GM23248 (cell line): ENCODE measurements around the gene LCN12. TPM values are rescaled to one million over a fixed set of nuclear protein-coding genes. Genes with fewer than 3 reads are reported as not detected.

Experiments
- DNase-seq: peaks from one replicate; pipeline ENCODE4 v3.0.0-alpha.2; 2015
- H2AFZ ChIP-seq: fragments of 200-600 bp; sonication (generic); 2 replicates; pipeline ENCODE4 v1.6.1; 2016; ENCODE audit warnings: antibody characterized with exemption
- H3F3A ChIP-seq: fragments of 200-600 bp; sonication (generic); 2 replicates; pipeline ENCODE4 v1.6.1; 2016; ENCODE audit warnings: mild to moderate bottlenecking, antibody characterized with exemption, mixed run types; ENCODE audit not compliant: insufficient read depth
- H3K27ac ChIP-seq: fragments of 200-600 bp; sonication (generic); 2 replicates; pipeline ENCODE4 v1.5.1; 2016; ENCODE audit warnings: mild to moderate bottlenecking
- H3K27me3 ChIP-seq: fragments of 200-600 bp; sonication (generic); replicated peaks from 2 replicates; pipeline ENCODE4 v1.6.1; 2016; ENCODE audit warnings: mild to moderate bottlenecking; ENCODE audit not compliant: insufficient read depth
- H3K36me3 ChIP-seq: fragments of 200-600 bp; sonication (generic); 2 replicates; pipeline ENCODE4 v1.6.1; 2016; ENCODE audit warnings: low read depth, mild to moderate bottlenecking
- H3K4me1 ChIP-seq: fragments of 200-600 bp; sonication (generic); 2 replicates; pipeline ENCODE4 v1.6.1; 2016; ENCODE audit warnings: mild to moderate bottlenecking; ENCODE audit not compliant: insufficient read depth
- H3K4me2 ChIP-seq: fragments of 200-600 bp; sonication (generic); one replicate; pipeline ENCODE4 v1.6.1; 2016; ENCODE audit warnings: mild to moderate bottlenecking; ENCODE audit not compliant: unreplicated experiment
- H3K4me3 ChIP-seq: fragments of 200-600 bp; sonication (generic); 2 replicates; pipeline ENCODE4 v1.5.1; 2016; ENCODE audit warnings: mild to moderate bottlenecking
- H3K79me2 ChIP-seq: fragments of 200-600 bp; sonication (generic); 2 replicates; pipeline ENCODE4 v1.6.1; 2016; ENCODE audit warnings: mild to moderate bottlenecking; ENCODE audit not compliant: insufficient read depth
- H3K9ac ChIP-seq: fragments of 200-600 bp; sonication (generic); 2 replicates; pipeline ENCODE4 v1.6.1; 2016; ENCODE audit warnings: mild to moderate bottlenecking
- H3K9me2 ChIP-seq: fragments of 200-600 bp; sonication (generic); 2 replicates; pipeline ENCODE4 v1.6.1; 2016; ENCODE audit warnings: mixed run types, mild to moderate bottlenecking, moderate library complexity; ENCODE audit not compliant: insufficient read depth
- H3K9me3 ChIP-seq: fragments of 200-600 bp; sonication (generic); one replicate; pipeline ENCODE4 v1.6.1; 2017; ENCODE audit warnings: low read depth
- H4K20me1 ChIP-seq: fragments of 200-600 bp; sonication (generic); 2 replicates; pipeline ENCODE4 v1.6.0; 2016; ENCODE audit not compliant: insufficient read depth
- EZH2 ChIP-seq: fragments of 200-600 bp; sonication (generic); IDR thresholded peaks from 2 replicates; pipeline ENCODE4 v1.6.1; 2018; ENCODE audit warnings: antibody characterized with exemption, mild to moderate bottlenecking; ENCODE audit not compliant: insufficient read depth, poor library complexity, severe bottlenecking
- EZH2phosphoT487 ChIP-seq: fragments of 200-600 bp; sonication (generic); IDR thresholded peaks from 2 replicates; pipeline ENCODE4 v1.6.1; 2018; ENCODE audit warnings: antibody characterized with exemption, moderate library complexity, mild to moderate bottlenecking, low read depth; ENCODE audit not compliant: insufficient read depth
- WGBS, 2 experiments: methylation state at CpG; one replicate each; pipeline ENCODE4 v1.1.6; 2015 to 2017; ENCODE audit warnings: low lambda C conversion rate in 2 of 2, low coverage in 1 of 2; ENCODE audit errors: missing lambda C conversion rate in 2 of 2; 5-methylcytosine and 5-hydroxymethylcytosine counted together
- in situ Hi-C: fragments of 300-500 bp; cut with MboI; formaldehyde crosslinking; loops from 2 replicates; pipeline ENCODE4 v1.15.0; 2020
- polyA plus RNA-seq: library from polyadenylated mRNA; unstranded; fragments of >200 nt; fragmentation: Nextera tagmentation; extraction: Ambion mirVana; gene quantifications from 2 replicates; pipeline ENCODE4 v1.2.1, GENCODE V29; 2016
- total RNA-seq: library from RNA; depleted of rRNA; stranded (reverse); fragments of >200 nt; shearing (Covaris generic); gene quantifications from 2 replicates; pipeline ENCODE4 v1.2.3, GENCODE V29; 2014

LCN12 gene
- total and polyA plus RNA-seq, 2 experiments from 2014 or later, result not detected

- H3K4me3 ChIP-seq, result no peak overlapping the region
- H3K9me3 ChIP-seq, result no peaks in the 10 kb centered on the region
- H3K4me2 ChIP-seq, result no peak overlapping the region
- no peaks in the 10 kb centered on the region for H4K20me1 ChIP-seq
- no peaks in the 10 kb centered on the region for H3K27me3 ChIP-seq
- no peaks in the 10 kb centered on the region for H3K36me3 ChIP-seq
- H3K9ac ChIP-seq, result peak overlapping the region; percentile 31
- H2AFZ ChIP-seq, result 0 out of 2 replicates have a peak overlapping the region, but pooled peaks have one; percentile 23
- H3K79me2 ChIP-seq, result peaks cover 10% of the 10 kb centered on the region
- in situ Hi-C loops, result no loop called here
- no peaks in the 10 kb centered on the region for H3K9me2 ChIP-seq
- WGBS, 2 experiments, result 21% methylated on average over 15 of the region's 15 CpGs
- TF ChIP-seq EZH2phosphoT487 (no peak), EZH2 (no peak)
- no peaks in the 10 kb centered on the region for H3F3A ChIP-seq
- no peaks in the 10 kb centered on the region for H3K4me1 ChIP-seq
- peak; percentile 75 for DNase-seq
- H3K27ac ChIP-seq, result peak overlapping the region; percentile 50
Observed at GRCh38 chr9:136947955-136948510, 4.0 kb upstream of the LCN12 start.

GRCh38 chr9:136949239-136949816, 2.7 kb upstream of the LCN12 start:
- TF ChIP-seq EZH2phosphoT487, result no peak
- TF ChIP-seq EZH2, result no peak
- WGBS, 2 experiments, result 20 to 32% methylated on average over 13 to 22 of the region's 22 CpGs
- H3K27me3 ChIP-seq, result no peaks in the 10 kb centered on the region; the same call in 1 of the 2 replicates
- H3K4me1 ChIP-seq, result no peaks in the 10 kb centered on the region
- peak overlapping the region; percentile 48 for H3K4me2 ChIP-seq
- peak overlapping the region; percentile 56 for H2AFZ ChIP-seq
- peak overlapping the region; percentile 55 for H3K4me3 ChIP-seq
- H3K27ac ChIP-seq, result no peak overlapping the region
- H3K36me3 ChIP-seq, result no peaks in the 10 kb centered on the region
- no peaks in the 10 kb centered on the region for H4K20me1 ChIP-seq
- no peak for DNase-seq
- no peaks in the 10 kb centered on the region for H3K9me2 ChIP-seq
- in situ Hi-C loops, result no loop called here
- no peaks in the 10 kb centered on the region for H3K79me2 ChIP-seq
- no peaks in the 10 kb centered on the region for H3F3A ChIP-seq
- no peaks in the 10 kb centered on the region for H3K9me3 ChIP-seq
- H3K9ac ChIP-seq, result no peak overlapping the region; the same call in 1 of the 2 replicates

GRCh38 chr9:136949817-136950655, 2.0 kb upstream of the LCN12 start:
- Histone ChIP-seq H3K4me3 (peak overlapping the region; percentile 55), H3K4me1 (no peaks in the 10 kb centered on the region), H3K9ac (no peak overlapping the region; the same call in 1 of the 2 replicates), H3K27ac (no peak overlapping the region), H3K27me3 (no peaks in the 10 kb centered on the region; the same call in 1 of the 2 replicates), H3K9me3 (no peaks in the 10 kb centered on the region), H3K79me2 (no peaks in the 10 kb centered on the region), H3F3A (no peaks in the 10 kb centered on the region), H3K4me2 (peak overlapping the region; percentile 48), H4K20me1 (no peaks in the 10 kb centered on the region), H3K9me2 (no peaks in the 10 kb centered on the region), H3K36me3 (no peaks in the 10 kb centered on the region), H2AFZ (peak overlapping the region; percentile 56)
- 7% methylated on average over 34 to 51 of the region's 63 CpGs for WGBS, 2 experiments
- TF ChIP-seq EZH2phosphoT487 (no peak), EZH2 (no peak)
- in situ Hi-C loops, result no loop called here
- peak; percentile 83 for DNase-seq

DNA sequence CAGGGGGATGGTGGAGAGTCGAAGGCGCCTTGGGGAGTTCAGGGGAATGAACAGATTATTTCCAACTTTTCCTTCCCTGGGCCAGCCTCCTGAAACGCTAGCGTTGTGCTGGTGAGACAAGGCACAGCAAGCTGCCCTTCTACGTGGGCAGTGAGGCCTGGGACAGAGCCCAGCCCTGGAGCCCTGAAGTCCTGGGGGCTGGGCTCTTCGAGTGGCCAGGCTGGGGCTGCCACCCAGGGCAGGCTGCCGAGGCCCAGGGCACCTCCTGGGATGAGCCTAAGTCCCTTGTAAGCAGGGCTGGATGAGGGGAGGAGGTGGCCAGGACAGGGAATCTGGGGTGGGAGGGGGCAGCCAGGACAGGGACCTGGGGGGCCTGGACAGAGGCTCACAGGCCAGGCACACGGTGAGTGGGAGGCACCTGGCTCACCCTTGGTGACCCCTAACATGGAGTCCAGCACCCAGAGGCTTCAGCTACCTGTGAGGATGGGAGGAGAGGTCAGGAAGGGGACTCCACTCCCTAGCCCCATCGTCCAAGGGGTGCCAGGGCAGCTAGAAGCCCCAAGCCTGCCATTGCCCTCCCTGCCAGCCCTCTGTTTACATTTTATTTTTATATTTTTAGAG, 1.3 kb upstream of the LCN12 start:
- 44 to 54% methylated on average over 9 of the region's 9 CpGs for WGBS, 2 experiments
- Histone ChIP-seq H4K20me1 (no peaks in the 10 kb centered on the region), H3K4me1 (no peaks in the 10 kb centered on the region), H3K4me3 (no peak overlapping the region), H3K9ac (no peak overlapping the region), H3K9me3 (no peaks in the 10 kb centered on the region), H3K79me2 (no peaks in the 10 kb centered on the region), H3K27me3 (no peaks in the 10 kb centered on the region; the same call in 1 of the 2 replicates), H3K4me2 (peak overlapping the region; percentile 48), H3F3A (no peaks in the 10 kb centered on the region), H2AFZ (no peak overlapping the region), H3K9me2 (no peaks in the 10 kb centered on the region), H3K27ac (no peak overlapping the region), H3K36me3 (no peaks in the 10 kb centered on the region)
- TF ChIP-seq EZH2 (no peak), EZH2phosphoT487 (no peak)
- in situ Hi-C loops, result no loop called here
- DNase-seq, result no peak
